GM12878 (cell line): ENCODE results near the gene CBLIF.

Source experiments
- RELA ChIP-seq: fragments of 450-650 bp; IDR thresholded peaks from 2 replicates; pipeline ENCODE4 v1.8.0; 2014; ENCODE audit warnings: borderline replicate concordance; ENCODE audit not compliant: partially characterized antibody
- TARDBP ChIP-seq: IDR thresholded peaks from 2 replicates; pipeline ENCODE4 v1.6.1; 2016; ENCODE audit warnings: borderline replicate concordance
- TF ChIP-seq, protein P1 (sequence below), 3 experiments: IDR thresholded peaks in 2 of 3; conservative IDR thresholded peaks in 1 of 3; 2 replicates each; pipeline ENCODE4 v1.5.1; 2011; ENCODE audit warnings: low read depth in 3 of 3, low read length in 3 of 3, mild to moderate bottlenecking in 3 of 3, control low read depth in 2 of 3, moderate library complexity in 2 of 3, inconsistent platforms in 1 of 3, mixed read lengths in 1 of 3; ENCODE audit not compliant: control insufficient read depth in 2 of 3, insufficient read depth in 1 of 3; ENCODE audit errors: extremely low read depth in 1 of 3
- TF ChIP-seq, protein P2 (sequence below): fragments of 450-650 bp; IDR thresholded peaks from 2 replicates; pipeline ENCODE4 v1.6.1; 2017; ENCODE audit warnings: mild to moderate bottlenecking

DNA sequence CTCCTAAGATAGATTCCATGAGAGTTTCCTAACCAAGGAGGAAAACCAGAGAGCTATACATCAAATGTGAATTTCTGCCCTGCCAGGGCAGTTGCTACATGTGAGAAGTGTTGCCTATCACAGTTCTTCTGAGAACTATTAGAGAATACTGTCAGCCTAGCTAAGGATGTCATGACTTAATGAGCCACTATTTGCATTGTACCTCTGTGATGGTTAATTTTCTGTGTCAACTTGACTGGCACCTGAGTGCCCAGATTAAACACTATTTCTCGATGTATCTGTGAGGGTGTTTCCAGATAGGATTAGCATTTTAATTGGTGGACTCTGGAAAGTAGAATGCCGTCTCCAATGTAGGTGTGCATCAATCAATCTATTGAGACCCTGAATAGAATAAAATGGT lies 22.6 kb upstream of the CBLIF start:
- TF ChIP-seq RELA: no peak
- TF ChIP-seq TARDBP: no peak
- TF ChIP-seq, protein P1, sequence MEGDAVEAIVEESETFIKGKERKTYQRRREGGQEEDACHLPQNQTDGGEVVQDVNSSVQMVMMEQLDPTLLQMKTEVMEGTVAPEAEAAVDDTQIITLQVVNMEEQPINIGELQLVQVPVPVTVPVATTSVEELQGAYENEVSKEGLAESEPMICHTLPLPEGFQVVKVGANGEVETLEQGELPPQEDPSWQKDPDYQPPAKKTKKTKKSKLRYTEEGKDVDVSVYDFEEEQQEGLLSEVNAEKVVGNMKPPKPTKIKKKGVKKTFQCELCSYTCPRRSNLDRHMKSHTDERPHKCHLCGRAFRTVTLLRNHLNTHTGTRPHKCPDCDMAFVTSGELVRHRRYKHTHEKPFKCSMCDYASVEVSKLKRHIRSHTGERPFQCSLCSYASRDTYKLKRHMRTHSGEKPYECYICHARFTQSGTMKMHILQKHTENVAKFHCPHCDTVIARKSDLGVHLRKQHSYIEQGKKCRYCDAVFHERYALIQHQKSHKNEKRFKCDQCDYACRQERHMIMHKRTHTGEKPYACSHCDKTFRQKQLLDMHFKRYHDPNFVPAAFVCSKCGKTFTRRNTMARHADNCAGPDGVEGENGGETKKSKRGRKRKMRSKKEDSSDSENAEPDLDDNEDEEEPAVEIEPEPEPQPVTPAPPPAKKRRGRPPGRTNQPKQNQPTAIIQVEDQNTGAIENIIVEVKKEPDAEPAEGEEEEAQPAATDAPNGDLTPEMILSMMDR (IDR thresholded peaks at IDR 0.05 in 2 of 3, conservative IDR thresholded peaks at IDR 0.05 in 1 of 3; ENCODE audit: control insufficient read depth in 2 of 3, extremely low read depth in 1 of 3, insufficient read depth in 1 of 3, low read depth in 3 of 3, low read length in 3 of 3): no peak
- TF ChIP-seq, protein P2, sequence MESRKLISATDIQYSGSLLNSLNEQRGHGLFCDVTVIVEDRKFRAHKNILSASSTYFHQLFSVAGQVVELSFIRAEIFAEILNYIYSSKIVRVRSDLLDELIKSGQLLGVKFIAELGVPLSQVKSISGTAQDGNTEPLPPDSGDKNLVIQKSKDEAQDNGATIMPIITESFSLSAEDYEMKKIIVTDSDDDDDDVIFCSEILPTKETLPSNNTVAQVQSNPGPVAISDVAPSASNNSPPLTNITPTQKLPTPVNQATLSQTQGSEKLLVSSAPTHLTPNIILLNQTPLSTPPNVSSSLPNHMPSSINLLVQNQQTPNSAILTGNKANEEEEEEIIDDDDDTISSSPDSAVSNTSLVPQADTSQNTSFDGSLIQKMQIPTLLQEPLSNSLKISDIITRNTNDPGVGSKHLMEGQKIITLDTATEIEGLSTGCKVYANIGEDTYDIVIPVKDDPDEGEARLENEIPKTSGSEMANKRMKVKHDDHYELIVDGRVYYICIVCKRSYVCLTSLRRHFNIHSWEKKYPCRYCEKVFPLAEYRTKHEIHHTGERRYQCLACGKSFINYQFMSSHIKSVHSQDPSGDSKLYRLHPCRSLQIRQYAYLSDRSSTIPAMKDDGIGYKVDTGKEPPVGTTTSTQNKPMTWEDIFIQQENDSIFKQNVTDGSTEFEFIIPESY: no peak
